ENCODE results near the gene ZNF616. TPM values are rescaled to one million over a fixed set of nuclear protein-coding genes. Genes with fewer than 3 reads are reported as not detected.

Gene ZNF616
- polyA plus RNA-seq, 1 donor (not counting 4 experiments of a cell fraction or from before 2014, with no cell fraction given): 7.6 TPM

DNA sequence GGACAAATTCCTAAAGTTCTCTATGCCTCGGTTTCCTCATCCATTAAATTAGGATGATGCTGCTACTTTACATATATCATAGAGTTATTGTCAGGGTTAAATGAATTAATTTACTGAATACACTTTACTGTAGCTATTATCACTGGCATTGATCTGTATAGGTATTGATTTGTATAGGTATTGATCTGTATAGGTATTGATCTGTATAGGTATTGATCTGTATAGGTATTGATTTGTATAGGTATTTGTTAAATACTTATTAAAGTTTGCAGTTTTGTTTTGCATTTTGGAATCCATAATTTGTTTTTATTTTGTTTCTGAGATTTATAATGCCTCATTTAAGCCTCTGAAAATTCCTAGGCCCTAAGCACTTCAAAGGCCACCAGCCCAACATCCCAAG lies 47.7 kb upstream of the ZNF616 start:
- FAIRE-seq: no peak
- Histone ChIP-seq H3K9ac (ENCODE audit: control insufficient read depth, extremely low read depth, insufficient read depth, low read length) (no peak overlapping the region), H3K27me3 (ENCODE audit: control insufficient read depth, extremely low read depth, insufficient read depth, low read length) (no peaks in the 10 kb centered on the region), H3K27ac (ENCODE audit: control insufficient read depth, insufficient read depth, low read length) (no peak overlapping the region), H4K20me1 (ENCODE audit: control insufficient read depth, extremely low read depth, insufficient read depth, low read length) (no peaks in the 10 kb centered on the region), H3K4me1 (ENCODE audit: control insufficient read depth, extremely low read depth, insufficient read depth, low read length) (peaks cover 20% of the 10 kb centered on the region), H3K9me3 (ENCODE audit: control insufficient read depth, low read depth, low read length) (no peaks in the 10 kb centered on the region), H3K36me3 (ENCODE audit: control insufficient read depth in 2 of 2, extremely low read depth in 1 of 2, insufficient read depth in 2 of 2, low read length in 2 of 2) (peaks cover 0 to under 1% of the 10 kb centered on the region in 2 experiments), H3K4me3 (ENCODE audit: control insufficient read depth in 2 of 3, extremely low read depth in 1 of 3, insufficient read depth in 2 of 3, low read depth in 1 of 3, low read length in 3 of 3) (no peak overlapping the region), H3K4me2 (ENCODE audit: control insufficient read depth, extremely low read depth, insufficient read depth, low read depth, low read length) (no peak overlapping the region), H3K9me1 (ENCODE audit: control insufficient read depth, extremely low read depth, insufficient read depth, low read length) (no peaks in the 10 kb centered on the region), H2AFZ (ENCODE audit: control insufficient read depth, low read length) (no peak overlapping the region), H3K79me2 (ENCODE audit: control insufficient read depth, insufficient read depth, low read length) (peaks cover 22% of the 10 kb centered on the region)
- dilution Hi-C loops (cut with MboI; ENCODE audit: extremely low pct_ligation_motif_present, low sequenced_read_pairs): no loop called here
- no peak for TF ChIP-seq CTCF (optimal IDR thresholded peaks at IDR 0.05 in 1 of 3, IDR thresholded peaks at IDR 0.05 in 1 of 3, conservative IDR thresholded peaks at IDR 0.05 in 1 of 3; ENCODE audit: extremely low read depth in 1 of 3, insufficient read depth in 2 of 3, low read length in 3 of 3)
- TF ChIP-seq EZH2 (IDR thresholded peaks at IDR 0.05; ENCODE audit: low read length): no peak
- no peak for DNase-seq (ENCODE audit: low read depth, low spot score)

DNA sequence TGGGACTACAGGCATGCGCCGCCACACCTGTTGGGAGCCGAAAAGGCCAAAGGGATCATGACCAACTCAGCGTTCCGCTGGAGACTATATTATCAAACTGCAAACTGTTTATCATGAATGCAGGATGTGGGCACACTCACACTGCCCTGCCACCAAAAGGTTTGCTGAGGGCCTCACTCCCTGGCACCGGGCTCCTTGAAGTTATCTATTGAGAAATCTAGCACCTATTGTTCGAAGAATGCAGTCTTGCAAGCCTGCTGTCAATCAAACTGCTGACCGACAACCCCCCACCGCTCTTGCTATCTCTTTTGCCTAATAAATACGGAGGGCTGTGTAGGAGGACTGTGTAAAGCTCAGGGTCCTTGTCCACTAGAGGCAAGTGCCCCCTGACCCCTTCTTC lies 36.8 kb upstream of the ZNF616 start:
- H3K79me2 ChIP-seq (ENCODE audit: control insufficient read depth, insufficient read depth, low read length): no peaks in the 10 kb centered on the region
- no peaks in the 10 kb centered on the region for H3K36me3 ChIP-seq (ENCODE audit: control insufficient read depth in 2 of 2, extremely low read depth in 1 of 2, insufficient read depth in 2 of 2, low read length in 2 of 2)
- no peaks in the 10 kb centered on the region for H4K20me1 ChIP-seq (ENCODE audit: control insufficient read depth, extremely low read depth, insufficient read depth, low read length)
- dilution Hi-C loops (cut with MboI; ENCODE audit: extremely low pct_ligation_motif_present, low sequenced_read_pairs): no loop called here
- H3K27me3 ChIP-seq (ENCODE audit: control insufficient read depth, extremely low read depth, insufficient read depth, low read length): no peaks in the 10 kb centered on the region
- no peak overlapping the region for H2AFZ ChIP-seq (ENCODE audit: control insufficient read depth, low read length)
- TF ChIP-seq EZH2 (IDR thresholded peaks at IDR 0.05; ENCODE audit: low read length): no peak
- H3K27ac ChIP-seq (ENCODE audit: control insufficient read depth, insufficient read depth, low read length): no peak overlapping the region
- H3K9me3 ChIP-seq (ENCODE audit: control insufficient read depth, low read depth, low read length): no peaks in the 10 kb centered on the region
- H3K9ac ChIP-seq (ENCODE audit: control insufficient read depth, extremely low read depth, insufficient read depth, low read length): no peak overlapping the region
- DNase-seq (ENCODE audit: low read depth, low spot score) (no peak), FAIRE-seq (no peak)
- H3K9me1 ChIP-seq (ENCODE audit: control insufficient read depth, extremely low read depth, insufficient read depth, low read length): no peaks in the 10 kb centered on the region
- H3K4me2 ChIP-seq (ENCODE audit: control insufficient read depth, extremely low read depth, insufficient read depth, low read depth, low read length): no peak overlapping the region
- H3K4me1 ChIP-seq (ENCODE audit: control insufficient read depth, extremely low read depth, insufficient read depth, low read length): peaks cover 3% of the 10 kb centered on the region
- H3K4me3 ChIP-seq (ENCODE audit: control insufficient read depth in 2 of 3, extremely low read depth in 1 of 3, insufficient read depth in 2 of 3, low read depth in 1 of 3, low read length in 3 of 3): no peak overlapping the region

GRCh38 chr19:52172347-52172746 lies 32.6 kb upstream of the ZNF616 start:
- H2AFZ ChIP-seq (ENCODE audit: control insufficient read depth, low read length): no peak overlapping the region
- dilution Hi-C loops (cut with MboI; ENCODE audit: extremely low pct_ligation_motif_present, low sequenced_read_pairs): no loop called here
- no peak for FAIRE-seq
- H3K27me3 ChIP-seq (ENCODE audit: control insufficient read depth, extremely low read depth, insufficient read depth, low read length): no peaks in the 10 kb centered on the region
- H3K4me3 ChIP-seq (ENCODE audit: control insufficient read depth in 2 of 3, extremely low read depth in 1 of 3, insufficient read depth in 2 of 3, low read depth in 1 of 3, low read length in 3 of 3): no peak overlapping the region
- TF ChIP-seq CTCF (optimal IDR thresholded peaks at IDR 0.05 in 1 of 3, IDR thresholded peaks at IDR 0.05 in 1 of 3, conservative IDR thresholded peaks at IDR 0.05 in 1 of 3; ENCODE audit: extremely low read depth in 1 of 3, insufficient read depth in 2 of 3, low read length in 3 of 3) (no peak), EZH2 (IDR thresholded peaks at IDR 0.05; ENCODE audit: low read length) (no peak)
- peaks cover 6% of the 10 kb centered on the region for H3K79me2 ChIP-seq (ENCODE audit: control insufficient read depth, insufficient read depth, low read length)
- no peaks in the 10 kb centered on the region for H3K9me1 ChIP-seq (ENCODE audit: control insufficient read depth, extremely low read depth, insufficient read depth, low read length)
- no peaks in the 10 kb centered on the region for H4K20me1 ChIP-seq (ENCODE audit: control insufficient read depth, extremely low read depth, insufficient read depth, low read length)
- peaks cover 3% of the 10 kb centered on the region for H3K4me1 ChIP-seq (ENCODE audit: control insufficient read depth, extremely low read depth, insufficient read depth, low read length)
- peaks cover 2 to 5% of the 10 kb centered on the region in 2 experiments for H3K36me3 ChIP-seq (ENCODE audit: control insufficient read depth in 2 of 2, extremely low read depth in 1 of 2, insufficient read depth in 2 of 2, low read length in 2 of 2)
- no peak overlapping the region for H3K27ac ChIP-seq (ENCODE audit: control insufficient read depth, insufficient read depth, low read length)
- H3K9me3 ChIP-seq (ENCODE audit: control insufficient read depth, low read depth, low read length): no peaks in the 10 kb centered on the region
- peak overlapping the region; percentile 86 for H3K4me2 ChIP-seq (ENCODE audit: control insufficient read depth, extremely low read depth, insufficient read depth, low read depth, low read length)
- H3K9ac ChIP-seq (ENCODE audit: control insufficient read depth, extremely low read depth, insufficient read depth, low read length): no peak overlapping the region
- DNase-seq (ENCODE audit: low read depth, low spot score): no peak
